ENCODE results near the gene RILP. TPM values are rescaled to one million over a fixed set of nuclear protein-coding genes. Genes with fewer than 3 reads are reported as not detected.

Gene RILP
- total RNA-seq, 4 donors from 2014 or later: 17.6 to 59.1 (median 57.3) TPM

GRCh38 chr17:1643999-1644492 is 5.6 kb downstream of the RILP start:
- no peaks in the 10 kb centered on the region for H3K27me3 ChIP-seq
- H3K27ac ChIP-seq: peak overlapping the region; percentile 21 to 85 (median 66)
- no peak for TF ChIP-seq EP300 (IDR thresholded peaks at IDR 0.05)
- H3K9me3 ChIP-seq: no peaks in the 10 kb centered on the region
- H3K36me3 ChIP-seq: no peaks in the 10 kb centered on the region
- H3K4me1 ChIP-seq: peaks cover 0 to 52% (median 18%) of the 10 kb centered on the region in 4 donors
- WGBS, 2 donors: 54 to 60% methylated on average over 3 to 5 of the region's 13 CpGs
- peak overlapping the region in 3 of 4 donors; percentile 32 to 63 (median 57) for H3K4me3 ChIP-seq
- DNase-seq (ENCODE audit: low spot score in 2 of 2): no peak

- H3K4me3 ChIP-seq: peak overlapping the region in 3 of 4 donors; percentile 32 to 63 (median 57)
- peaks cover 0 to 48% (median 16%) of the 10 kb centered on the region in 4 donors for H3K4me1 ChIP-seq
- H3K9me3 ChIP-seq: no peaks in the 10 kb centered on the region
- DNase-seq (ENCODE audit: low spot score in 2 of 2): no peak
- WGBS, 2 donors: 0 to 1% methylated on average over 9 to 14 of the region's 90 CpGs
- no peaks in the 10 kb centered on the region for H3K36me3 ChIP-seq
- no peaks in the 10 kb centered on the region for H3K27me3 ChIP-seq
- H3K27ac ChIP-seq: peak overlapping the region; percentile 21 to 85 (median 66)
- TF ChIP-seq CTCF (IDR thresholded peaks at IDR 0.05) (peak in 4 of 5 experiments; percentile 26 to 36 (median 29)), EP300 (IDR thresholded peaks at IDR 0.05) (no peak)
These were observed 6.2 kb downstream of the RILP start for GRCh38 chr17:1643293-1643998.

GRCh38 chr17:1641065-1641403 is 8.6 kb downstream of the RILP start:
- DNase-seq (ENCODE audit: low spot score in 2 of 2): no peak
- Histone ChIP-seq H3K4me3 (no peak overlapping the region), H3K9me3 (no peaks in the 10 kb centered on the region), H3K4me1 (peaks cover 0 to 29% (median 8%) of the 10 kb centered on the region in 4 donors), H3K27me3 (no peaks in the 10 kb centered on the region), H3K36me3 (peaks cover 0 to 10% (median 0%) of the 10 kb centered on the region in 3 donors), H3K27ac (no peak overlapping the region)
- 66 to 67% methylated on average over 10 to 12 of the region's 12 CpGs for WGBS, 2 donors
- TF ChIP-seq EP300 (IDR thresholded peaks at IDR 0.05): no peak
- no peak for TF ChIP-seq POLR2A (IDR thresholded peaks at IDR 0.05)
- TF ChIP-seq CTCF (IDR thresholded peaks at IDR 0.05): no peak

DNA sequence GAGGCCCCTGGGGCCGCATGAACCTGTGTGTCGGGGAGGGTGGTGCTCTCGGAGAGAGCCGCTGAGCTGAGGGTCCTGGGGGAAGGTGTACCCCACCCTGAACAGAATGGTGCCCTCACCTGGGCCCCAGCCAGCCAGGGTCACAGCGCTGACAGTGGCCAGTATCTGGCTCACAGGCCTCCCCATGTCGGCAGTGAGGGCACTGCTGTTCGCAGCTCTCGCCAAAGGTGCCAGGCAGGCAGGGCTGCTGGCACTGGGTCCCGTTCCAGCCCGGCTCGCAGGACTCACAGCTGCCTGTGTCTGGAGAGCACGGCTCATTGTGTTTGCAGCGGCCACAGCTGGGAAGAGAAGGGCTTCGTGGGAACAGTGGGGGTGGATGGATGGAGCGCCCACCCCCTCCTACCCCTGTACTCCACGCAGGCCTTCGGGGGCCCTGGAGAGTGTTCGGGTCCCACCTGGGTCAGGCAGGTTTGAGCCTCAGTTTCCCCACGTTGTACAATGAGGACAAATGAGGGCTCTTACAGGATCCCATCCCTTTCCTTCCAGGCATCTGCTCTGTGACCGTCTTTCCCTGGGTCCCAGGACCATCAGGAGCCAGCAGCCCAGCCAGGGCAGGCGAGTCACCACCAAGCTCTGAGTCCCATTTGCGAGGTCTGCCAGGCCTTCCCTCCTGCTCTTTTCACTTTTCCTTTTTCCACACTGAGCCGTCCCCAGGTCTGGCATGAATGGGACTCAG is 9.2 kb downstream of the RILP start:
- Histone ChIP-seq H3K27ac (no peak overlapping the region), H3K4me1 (peaks cover 0 to 23% (median 8%) of the 10 kb centered on the region in 4 donors), H3K27me3 (no peaks in the 10 kb centered on the region), H3K36me3 (peaks cover 0 to 14% (median 0%) of the 10 kb centered on the region in 3 donors), H3K4me3 (no peak overlapping the region), H3K9me3 (no peaks in the 10 kb centered on the region)
- no peak for DNase-seq (ENCODE audit: low spot score in 2 of 2)
- 66 to 76% methylated on average over 18 to 23 of the region's 23 CpGs for WGBS, 2 donors
- TF ChIP-seq CTCF (IDR thresholded peaks at IDR 0.05): no peak
- TF ChIP-seq POLR2A (IDR thresholded peaks at IDR 0.05): no peak
- TF ChIP-seq EP300 (IDR thresholded peaks at IDR 0.05): no peak

- DNase-seq (ENCODE audit: low spot score in 2 of 2): no peak
- H3K27me3 ChIP-seq: no peaks in the 10 kb centered on the region
- TF ChIP-seq EP300 (IDR thresholded peaks at IDR 0.05): no peak
- TF ChIP-seq POLR2A (IDR thresholded peaks at IDR 0.05): no peak
- TF ChIP-seq CTCF (IDR thresholded peaks at IDR 0.05): no peak
- H3K4me3 ChIP-seq: no peak overlapping the region
- peaks cover 0 to 22% (median 0%) of the 10 kb centered on the region in 3 donors for H3K36me3 ChIP-seq
- WGBS, 2 donors: 80 to 90% methylated on average over 5 to 8 of the region's 11 CpGs
- peaks cover 0 to 15% (median 8%) of the 10 kb centered on the region in 4 donors for H3K4me1 ChIP-seq
- H3K9me3 ChIP-seq: no peaks in the 10 kb centered on the region
- no peak overlapping the region for H3K27ac ChIP-seq
These were observed 10.0 kb downstream of the RILP start for GRCh38 chr17:1639549-1640180.

Measured in tibial nerve (tissue), 4 donors.